ENCODE measurements around the gene TNFRSF19.

DNA sequence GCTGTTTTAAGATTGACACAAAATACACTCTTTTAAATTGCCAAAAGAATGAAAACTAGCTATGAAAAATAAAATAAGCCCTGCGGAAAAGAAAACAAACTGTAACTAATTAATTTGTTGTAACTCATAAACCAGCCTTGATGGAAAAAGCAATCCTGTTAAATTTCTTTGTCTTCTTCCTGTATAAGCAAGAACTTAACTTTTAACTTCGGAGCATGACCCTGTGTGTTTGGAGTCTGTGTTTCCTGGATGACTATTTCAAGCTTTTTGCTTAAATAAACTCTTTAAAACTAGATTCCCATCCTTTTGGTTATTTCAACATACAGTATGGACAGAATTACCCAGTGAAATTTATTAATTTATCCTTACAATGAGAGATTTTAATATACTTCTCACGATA lies 122.6 kb downstream of the TNFRSF19 start:
- TF ChIP-seq, protein P1, sequence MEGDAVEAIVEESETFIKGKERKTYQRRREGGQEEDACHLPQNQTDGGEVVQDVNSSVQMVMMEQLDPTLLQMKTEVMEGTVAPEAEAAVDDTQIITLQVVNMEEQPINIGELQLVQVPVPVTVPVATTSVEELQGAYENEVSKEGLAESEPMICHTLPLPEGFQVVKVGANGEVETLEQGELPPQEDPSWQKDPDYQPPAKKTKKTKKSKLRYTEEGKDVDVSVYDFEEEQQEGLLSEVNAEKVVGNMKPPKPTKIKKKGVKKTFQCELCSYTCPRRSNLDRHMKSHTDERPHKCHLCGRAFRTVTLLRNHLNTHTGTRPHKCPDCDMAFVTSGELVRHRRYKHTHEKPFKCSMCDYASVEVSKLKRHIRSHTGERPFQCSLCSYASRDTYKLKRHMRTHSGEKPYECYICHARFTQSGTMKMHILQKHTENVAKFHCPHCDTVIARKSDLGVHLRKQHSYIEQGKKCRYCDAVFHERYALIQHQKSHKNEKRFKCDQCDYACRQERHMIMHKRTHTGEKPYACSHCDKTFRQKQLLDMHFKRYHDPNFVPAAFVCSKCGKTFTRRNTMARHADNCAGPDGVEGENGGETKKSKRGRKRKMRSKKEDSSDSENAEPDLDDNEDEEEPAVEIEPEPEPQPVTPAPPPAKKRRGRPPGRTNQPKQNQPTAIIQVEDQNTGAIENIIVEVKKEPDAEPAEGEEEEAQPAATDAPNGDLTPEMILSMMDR (IDR thresholded peaks at IDR 0.05), result no peak
- TF ChIP-seq POLR2A (IDR thresholded peaks at IDR 0.05), result no peak

All from body of pancreas (tissue), 4 donors.